HG02610 (cell line): Measurements from ENCODE around the gene NCLN.
"Not testable (repeated sequence)": the region's sequence is repeated elsewhere in the genome, so short reads cannot be mapped to it uniquely, and the experiment has no call there.

Experiments
- ATAC-seq: cut with Tn5 transposase; IDR thresholded peaks from one replicate; pipeline ENCODE4 v1.9.1; 2021; ENCODE audit warnings: mild to moderate bottlenecking, moderate library complexity; ENCODE audit not compliant: unreplicated experiment

Gene NCLN

DNA sequence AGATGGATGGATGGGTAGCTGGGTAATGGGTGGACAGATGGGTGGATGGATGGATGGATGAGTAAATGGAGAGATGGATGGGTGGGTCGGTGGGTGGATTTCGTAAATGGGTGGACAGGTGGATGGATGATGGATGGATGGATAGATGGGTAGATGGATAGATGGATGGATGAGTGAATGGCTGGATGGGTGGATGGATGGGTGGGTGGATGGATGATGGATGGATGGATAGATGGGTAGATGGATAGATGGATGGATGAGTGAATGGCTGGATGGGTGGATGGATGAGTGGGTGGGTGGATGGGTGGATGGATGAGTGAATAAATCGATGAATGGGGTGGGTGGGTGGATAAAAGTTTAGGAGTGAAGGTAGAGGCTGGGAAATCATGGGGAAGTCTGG lies 31.3 kb upstream of the NCLN start:
- ATAC-seq, result not testable (repeated sequence)

DNA sequence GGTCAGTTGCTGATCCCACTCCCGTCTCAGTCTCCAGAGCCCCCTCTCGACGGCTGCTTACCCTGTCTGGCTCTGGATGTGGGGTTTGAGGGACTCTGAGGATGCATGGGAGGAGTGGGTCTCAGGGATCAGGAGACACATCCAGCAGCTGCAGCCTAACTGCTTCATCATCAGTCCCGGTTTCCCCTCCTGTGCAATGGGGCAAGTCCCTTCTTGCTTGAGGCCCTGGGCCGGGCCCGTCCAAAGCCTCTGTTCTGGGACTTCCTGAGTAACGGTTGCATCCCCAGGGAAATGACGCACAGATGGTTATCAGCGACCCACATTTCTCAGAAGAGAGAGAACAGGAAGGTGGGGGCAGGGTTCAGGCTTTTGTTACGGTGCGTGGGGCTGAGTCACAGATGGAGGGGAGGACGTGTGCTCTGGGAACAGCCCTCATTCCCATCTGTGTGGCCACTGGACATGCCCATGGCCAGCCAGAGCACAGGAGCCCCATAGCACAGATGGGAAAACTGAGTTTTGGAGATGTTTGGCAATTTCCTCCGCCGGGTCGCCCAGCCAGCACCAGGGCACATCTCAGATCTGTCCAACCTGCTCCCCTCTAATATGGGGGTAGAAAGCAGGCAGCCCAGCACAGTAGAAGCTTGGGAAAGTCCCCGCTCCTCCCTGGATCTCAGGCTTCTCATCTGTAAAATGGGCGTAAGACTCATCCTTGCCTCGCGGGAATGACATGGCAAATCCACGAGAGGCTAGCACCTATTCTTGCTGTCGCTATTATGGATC lies 30.6 kb upstream of the NCLN start:
- ATAC-seq, result peak; percentile 80

DNA sequence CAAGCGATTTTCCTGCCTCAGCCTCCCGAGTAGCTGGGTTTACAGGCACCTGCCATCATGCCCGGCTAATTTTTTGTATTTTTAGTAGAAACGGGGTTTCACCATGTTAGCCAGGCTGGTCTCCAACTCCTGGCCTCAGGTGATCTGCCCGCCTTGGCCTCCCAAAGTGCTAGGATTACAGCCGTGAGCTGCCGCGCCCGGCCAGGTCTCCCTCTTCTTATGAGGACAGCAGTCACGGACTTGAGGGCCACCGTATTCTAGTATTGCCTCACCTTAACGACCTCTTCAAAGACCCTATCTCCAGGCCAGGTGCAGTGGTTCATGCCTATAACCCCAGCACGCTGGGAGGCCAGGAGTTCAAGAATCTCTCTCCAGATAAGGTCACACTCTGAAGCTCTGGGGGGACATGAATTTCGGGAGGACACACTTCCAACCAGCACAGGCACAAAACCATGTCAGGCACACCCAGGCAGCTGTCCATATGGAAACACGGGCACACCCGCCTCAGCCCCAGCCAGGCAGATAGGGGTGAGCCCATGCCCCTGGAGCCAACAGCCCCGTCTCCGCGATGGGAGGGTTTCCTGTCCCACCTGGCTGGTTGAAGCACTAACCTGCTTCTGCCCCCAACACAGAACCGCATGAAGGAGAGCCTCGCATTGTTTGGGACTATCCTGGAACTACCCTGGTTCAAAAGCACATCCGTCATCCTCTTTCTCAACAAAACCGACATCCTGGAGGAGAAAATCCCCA lies 28.5 kb upstream of the NCLN start:
- ATAC-seq, result no peak

DNA sequence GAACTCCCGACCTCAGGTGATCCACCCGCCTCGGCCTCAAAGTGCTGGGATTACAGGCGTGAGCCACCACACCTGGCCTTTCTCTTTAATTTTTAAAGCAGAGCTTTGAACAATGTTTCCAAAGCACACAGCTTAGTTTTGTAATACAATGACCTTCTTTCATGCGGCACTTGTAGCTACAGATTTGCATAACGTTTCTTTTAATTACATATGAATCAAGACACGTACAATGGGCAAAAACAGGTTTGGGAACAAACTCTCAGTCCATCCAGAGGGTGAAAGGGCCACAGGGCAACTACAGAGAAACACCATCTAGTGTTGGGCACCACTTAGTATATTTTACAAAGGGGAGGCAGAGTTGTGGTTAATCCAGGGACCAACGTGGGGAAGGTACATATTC lies 26.2 kb upstream of the NCLN start:
- ATAC-seq, result no peak

DNA sequence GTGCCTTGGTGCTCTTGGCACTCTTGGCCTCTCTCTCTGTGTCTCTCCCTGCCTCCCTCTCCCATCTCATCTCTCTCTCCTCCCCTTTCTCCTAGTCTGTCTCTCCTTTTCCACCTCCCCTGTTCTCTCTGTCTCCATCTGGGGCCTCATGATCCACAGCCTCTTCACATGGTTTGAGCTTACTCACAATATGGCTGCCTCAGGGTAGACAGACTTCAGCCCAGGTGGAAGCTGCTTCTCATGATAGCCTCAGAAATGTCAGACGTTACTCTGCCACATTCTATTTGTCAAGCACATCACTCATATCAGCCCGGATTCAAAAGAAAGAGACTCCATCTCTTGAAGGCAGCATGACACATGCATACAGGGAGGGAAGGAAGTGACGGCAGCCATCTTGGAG lies 25.5 kb upstream of the NCLN start:
- ATAC-seq, result no peak

DNA sequence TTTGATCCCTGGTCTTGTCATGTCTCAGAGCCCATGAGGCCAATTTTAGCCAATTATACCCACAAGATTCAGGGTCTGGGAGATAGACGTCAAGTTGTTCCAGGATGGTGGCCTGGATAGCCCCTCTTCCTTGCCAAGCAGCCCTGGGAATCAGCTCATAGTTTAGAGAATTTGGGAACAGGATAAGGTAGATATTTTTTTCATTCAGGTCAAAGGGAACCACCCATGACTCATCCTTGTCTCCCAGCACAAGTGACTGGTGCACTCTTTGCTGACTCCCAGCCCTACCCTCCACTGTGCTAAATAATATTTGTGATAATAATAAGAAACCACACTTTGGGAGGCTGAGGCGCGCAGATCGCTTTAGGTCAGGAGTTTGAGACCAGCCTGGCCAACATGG lies 24.3 kb upstream of the NCLN start:
- no peak for ATAC-seq

DNA sequence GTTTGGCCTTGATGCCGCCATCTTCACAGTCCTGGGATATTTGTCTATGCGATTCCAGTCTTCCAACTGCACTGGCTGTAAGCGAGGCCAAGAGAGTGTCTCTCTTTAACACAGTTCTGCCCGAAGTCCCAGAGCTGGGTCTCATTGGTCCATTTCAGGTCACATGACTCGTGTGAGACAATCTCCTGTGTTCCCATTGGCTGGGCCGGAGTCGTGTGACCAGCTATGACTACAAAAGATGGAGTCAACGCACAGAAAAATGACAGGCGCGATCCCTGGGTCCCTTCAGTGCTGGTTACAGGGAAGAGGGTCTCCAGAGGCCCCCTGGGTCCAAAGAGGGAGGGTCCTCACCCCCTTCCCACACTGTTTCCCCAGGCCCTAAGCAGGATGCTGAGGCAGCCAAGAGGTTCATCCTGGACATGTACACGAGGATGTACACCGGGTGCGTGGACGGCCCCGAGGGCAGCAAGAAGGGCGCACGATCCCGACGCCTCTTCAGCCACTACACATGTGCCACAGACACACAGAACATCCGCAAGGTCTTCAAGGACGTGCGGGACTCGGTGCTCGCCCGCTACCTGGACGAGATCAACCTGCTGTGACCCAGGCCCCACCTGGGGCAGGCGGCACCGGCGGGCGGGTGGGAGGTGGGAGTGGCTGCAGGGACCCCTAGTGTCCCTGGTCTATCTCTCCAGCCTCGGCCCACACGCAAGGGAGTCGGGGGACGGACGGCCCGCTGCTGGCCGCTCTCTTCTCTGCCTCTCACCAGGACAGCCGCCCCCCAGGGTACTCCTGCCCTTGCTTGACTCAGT lies 23.1 kb upstream of the NCLN start:
- no peak for ATAC-seq

DNA sequence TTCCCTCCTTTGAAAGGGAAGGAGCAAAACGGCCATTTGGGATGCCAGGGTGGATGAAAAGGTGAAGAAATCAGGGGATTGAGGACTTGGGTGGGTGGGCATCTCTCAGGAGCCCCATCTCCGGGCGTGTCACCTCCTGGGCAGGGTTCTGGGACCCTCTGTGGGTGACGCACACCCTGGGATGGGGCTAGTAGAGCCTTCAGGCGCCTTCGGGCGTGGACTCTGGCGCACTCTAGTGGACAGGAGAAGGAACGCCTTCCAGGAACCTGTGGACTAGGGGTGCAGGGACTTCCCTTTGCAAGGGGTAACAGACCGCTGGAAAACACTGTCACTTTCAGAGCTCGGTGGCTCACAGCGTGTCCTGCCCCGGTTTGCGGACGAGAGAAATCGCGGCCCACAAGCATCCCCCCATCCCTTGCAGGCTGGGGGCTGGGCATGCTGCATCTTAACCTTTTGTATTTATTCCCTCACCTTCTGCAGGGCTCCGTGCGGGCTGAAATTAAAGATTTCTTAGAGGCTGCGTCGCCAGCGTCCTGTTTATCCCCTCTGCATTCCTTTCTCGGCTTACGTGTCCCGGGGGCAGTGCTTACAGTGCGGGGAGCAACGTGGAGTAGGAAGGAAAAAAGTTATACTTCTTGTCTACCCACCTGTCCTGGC lies 22.4 kb upstream of the NCLN start:
- no peak for ATAC-seq

DNA sequence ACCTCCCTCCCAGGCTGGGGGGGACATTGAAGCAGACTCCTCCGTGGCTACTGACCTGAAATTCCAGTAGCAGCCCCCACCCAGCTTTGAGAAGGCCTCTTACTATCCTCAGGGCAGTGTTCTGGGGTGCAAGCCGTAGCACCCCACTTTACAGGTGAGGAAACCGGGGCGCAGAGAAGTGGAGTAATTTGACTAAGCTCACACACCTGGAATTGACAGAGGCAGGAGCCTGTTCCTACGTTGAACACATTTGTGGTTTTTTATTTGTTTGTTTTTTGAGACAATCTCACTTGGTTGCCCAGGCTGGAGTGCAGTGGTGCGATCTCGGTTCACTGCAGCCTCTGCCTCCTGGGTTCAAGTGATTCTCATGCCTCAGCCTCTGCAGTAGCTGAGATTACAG lies 21.8 kb upstream of the NCLN start:
- ATAC-seq, result no peak

DNA sequence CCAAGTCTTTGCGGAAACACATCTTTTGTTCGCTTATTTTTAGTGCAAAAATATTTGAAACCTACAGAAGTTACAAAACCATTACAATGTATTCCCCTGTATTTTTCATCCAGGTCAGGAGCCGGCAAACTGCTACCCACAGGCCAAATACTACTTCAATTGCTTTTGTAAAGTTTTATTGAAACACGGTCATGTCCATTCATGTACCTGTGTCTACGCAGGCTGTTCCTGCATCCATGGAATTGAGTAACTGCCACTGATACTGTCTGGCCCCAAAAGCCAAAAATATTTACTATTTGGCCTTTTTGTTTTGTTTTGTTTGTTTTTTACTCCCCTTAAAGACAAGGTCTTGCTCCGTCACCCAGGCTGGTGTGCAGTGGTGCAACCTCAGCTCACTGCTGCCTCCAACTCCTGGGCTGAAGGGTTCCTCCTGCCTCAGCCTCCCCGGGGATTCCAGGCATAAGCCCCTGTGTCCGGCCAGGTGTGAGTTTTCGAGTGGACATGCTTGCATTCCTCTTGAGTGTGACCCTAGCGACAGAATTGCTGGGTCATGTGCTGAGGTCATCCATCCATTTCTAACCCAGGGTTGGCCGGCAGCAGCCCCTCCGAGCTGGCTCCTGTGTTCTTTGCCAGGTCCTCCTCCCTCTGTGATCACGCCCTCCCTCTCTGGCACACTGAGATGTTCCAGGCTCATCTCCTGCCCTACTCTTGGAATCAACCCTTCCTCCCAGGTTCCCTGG lies 18.0 kb upstream of the NCLN start:
- ATAC-seq, result no peak

DNA sequence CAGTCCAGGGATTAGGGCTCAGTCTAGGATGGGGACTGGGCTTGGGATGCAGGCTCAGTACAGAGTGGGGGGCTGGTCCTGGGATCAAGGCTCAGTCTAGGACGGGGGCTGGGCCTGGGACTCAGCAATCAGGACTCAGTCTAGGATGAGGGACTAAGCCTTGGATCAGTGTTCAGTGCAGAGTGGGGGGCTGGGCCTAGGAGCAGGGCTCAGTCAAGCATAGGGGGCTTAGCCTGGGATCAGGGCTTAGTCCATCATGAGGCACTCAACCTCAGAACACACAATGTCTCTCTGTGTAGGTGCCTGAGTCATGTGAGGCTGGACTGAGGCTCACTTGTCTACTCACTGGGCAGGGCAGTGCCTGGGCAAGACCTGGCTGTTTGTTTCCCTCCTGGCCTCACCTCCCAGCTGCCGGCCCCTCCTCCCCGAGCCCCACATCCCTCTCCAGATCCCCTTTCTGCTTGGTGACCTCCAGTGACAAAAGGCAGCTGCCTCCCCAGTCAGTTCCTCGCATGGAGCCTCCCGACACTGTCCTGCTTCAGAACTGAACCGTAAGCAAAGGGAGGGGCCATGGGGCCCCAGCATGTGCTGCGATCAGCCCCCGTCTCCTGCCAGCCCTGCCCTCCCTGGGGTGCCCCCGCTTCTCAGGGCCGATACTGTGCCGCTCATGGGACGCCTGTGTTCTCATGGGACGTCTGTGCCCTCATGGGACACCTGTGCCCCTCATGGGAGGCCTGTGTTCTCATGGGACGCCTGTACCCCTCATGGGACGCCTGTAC lies 13.6 kb upstream of the NCLN start:
- no peak for ATAC-seq

DNA sequence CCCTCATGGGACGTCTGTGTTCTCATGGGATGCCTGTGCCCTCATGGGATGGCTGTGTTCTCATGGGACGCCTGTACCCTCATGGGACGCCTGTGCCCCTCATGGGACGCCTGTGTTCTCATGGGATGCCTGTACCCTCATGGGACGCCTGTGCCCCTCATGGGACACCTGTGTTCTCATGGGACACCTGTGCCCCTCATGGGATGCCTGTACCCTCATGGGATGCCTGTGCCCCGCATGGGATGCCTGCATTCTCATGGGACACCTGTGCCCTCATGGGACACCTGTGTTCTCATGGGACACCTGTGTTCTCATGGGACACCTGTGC lies 13.1 kb upstream of the NCLN start:
- ATAC-seq, result not testable (repeated sequence)

DNA sequence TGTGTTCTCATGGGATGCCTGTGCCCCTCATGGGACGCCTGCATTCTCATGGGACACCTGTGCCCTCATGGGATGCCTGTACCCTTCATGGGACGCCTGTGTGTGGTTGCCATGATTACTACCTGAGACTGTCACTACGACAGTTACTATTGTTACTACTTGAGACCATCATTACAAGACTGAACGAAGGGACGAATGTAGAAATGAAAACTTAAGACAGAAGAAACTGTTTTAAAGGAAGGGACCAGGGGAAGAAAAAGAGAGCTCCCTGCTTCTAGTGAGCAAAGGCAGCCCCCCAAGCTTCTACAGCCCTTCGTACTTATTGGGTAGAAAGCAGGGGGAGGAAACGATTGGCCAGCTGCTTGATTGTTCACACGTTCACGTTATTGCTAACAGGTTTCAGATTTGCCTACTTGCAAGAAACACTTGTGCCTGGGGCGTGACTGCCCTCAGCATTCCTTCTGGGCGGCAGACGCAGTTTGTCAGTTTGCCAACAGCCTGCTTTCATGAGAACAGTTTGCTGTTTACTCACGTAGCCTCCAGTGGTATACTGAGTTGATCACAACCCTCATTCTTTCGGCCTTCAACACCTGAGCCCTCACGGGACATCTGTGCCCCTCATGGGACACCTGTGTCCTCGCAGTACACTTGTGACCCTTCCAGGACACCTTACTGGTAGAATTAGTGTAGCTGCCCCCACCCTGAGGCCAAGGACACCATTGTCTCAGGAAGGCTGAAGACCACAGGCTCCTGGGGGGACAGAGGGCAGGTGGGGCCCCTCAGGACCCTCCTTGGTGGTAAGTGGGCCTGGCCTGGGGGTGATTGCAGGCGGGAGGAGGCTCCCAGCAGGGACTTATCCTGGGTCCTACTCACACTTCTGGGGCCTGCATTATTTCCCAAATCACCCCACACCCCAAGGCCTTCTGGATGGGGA lies 9.7 kb upstream of the NCLN start:
- ATAC-seq, result no peak

DNA sequence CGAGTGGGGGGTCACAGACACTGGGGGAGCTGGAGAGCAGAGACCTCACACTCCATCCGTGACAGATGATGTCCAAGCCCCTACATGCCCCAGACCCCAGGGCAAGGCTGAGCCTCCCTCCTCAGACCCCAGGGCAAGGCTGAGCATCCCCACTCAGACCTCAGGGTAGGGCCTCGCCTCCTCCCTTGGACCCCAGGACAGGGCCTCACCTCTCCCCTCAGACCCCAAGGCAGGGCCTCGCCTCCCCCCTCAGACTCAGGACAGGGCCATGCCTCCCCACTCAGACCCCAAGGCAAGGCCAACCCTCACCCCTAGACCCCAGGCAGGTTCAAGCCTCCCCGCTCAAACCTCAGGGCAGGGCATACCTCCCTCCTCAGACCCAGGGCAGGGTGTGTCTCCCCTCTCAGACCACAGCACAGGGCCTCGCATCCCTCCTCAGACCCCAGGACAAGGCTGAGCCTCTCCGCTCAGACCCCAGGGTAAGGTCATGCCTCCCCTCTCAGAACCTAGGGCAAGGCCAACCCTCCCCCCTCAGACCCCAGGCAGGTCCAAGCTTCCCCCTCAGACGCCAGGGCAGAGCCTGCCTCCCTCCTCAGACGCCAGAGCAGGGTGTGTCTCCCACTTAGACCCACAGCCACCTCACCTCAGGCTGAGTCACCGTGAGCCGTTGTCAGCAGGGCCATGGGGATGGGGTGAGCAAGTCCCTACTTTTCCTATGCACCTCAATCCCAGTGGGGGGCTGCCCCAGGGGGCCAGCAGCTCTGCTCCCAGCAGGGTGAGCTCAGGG lies 8.8 kb upstream of the NCLN start:
- no peak for ATAC-seq

DNA sequence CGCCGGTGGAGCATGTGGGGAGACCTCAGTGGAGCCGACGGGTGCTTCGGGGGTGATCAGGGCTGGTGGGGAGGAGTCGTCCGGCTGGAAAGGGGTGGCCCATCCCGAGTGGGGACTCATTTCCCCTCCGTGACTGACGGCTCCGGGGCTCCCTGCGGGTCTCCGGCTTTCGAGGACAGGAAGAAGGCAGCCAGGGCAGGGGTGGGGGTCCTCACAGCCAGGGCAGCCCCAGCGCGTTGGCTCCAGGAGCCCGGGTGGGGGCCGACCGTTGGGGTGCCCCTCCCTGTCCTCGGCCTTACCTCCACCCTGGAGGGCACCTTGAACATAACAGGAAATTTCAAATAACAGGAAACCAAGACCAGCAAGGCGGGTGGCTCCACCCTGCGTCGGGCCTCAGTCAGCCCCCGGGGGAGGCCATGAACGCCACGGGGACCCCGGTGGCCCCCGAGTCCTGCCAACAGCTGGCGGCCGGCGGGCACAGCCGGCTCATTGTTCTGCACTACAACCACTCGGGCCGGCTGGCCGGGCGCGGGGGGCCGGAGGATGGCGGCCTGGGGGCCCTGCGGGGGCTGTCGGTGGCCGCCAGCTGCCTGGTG lies 7.3 kb upstream of the NCLN start, which contains the start of gene S1PR4:
Gene S1PR4 (plus strand): TSS at position 393 of the 596 bp plus-strand sequence. CDS start 24 bp downstream, at position 417.
- peak; percentile 22 for ATAC-seq

DNA sequence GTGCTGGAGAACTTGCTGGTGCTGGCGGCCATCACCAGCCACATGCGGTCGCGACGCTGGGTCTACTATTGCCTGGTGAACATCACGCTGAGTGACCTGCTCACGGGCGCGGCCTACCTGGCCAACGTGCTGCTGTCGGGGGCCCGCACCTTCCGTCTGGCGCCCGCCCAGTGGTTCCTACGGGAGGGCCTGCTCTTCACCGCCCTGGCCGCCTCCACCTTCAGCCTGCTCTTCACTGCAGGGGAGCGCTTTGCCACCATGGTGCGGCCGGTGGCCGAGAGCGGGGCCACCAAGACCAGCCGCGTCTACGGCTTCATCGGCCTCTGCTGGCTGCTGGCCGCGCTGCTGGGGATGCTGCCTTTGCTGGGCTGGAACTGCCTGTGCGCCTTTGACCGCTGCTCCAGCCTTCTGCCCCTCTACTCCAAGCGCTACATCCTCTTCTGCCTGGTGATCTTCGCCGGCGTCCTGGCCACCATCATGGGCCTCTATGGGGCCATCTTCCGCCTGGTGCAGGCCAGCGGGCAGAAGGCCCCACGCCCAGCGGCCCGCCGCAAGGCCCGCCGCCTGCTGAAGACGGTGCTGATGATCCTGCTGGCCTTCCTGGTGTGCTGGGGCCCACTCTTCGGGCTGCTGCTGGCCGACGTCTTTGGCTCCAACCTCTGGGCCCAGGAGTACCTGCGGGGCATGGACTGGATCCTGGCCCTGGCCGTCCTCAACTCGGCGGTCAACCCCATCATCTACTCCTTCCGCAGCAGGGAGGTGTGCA lies 6.6 kb upstream of the NCLN start:
- ATAC-seq, result peak; percentile 7
